GM12864 (cell line): ENCODE results near the gene CPM.

Experiments used
- DNase-seq: peaks from one replicate; pipeline ENCODE4 v3.0.0-alpha.2; 2011; ENCODE audit warnings: low read depth
- H3K4me3 ChIP-seq: 2 replicates; pipeline ENCODE4 v1.5.1; 2011; ENCODE audit warnings: mild to moderate bottlenecking, low read depth, low read length, control low read depth
- CTCF ChIP-seq: IDR thresholded peaks from 2 replicates; pipeline ENCODE4 v1.5.1; 2011; ENCODE audit warnings: low read depth, mild to moderate bottlenecking, moderate library complexity, low read length, control low read depth, inconsistent platforms; ENCODE audit errors: missing control alignments

Gene CPM

GRCh38 chr12:68932961-68933893 is at the start of gene CPM:
CPM (minus strand) TSS chr12:68933171; CDS start chr12:68932837, 334 bp downstream.
- DNase-seq: no peak
- TF ChIP-seq CTCF: no peak
- H3K4me3 ChIP-seq: peak within 1 kb of the TSS; percentile 62

- no peak for TF ChIP-seq CTCF
- no peak for DNase-seq
- no peak overlapping the region for H3K4me3 ChIP-seq
Observed at GRCh38 chr12:68981516-68981915, 48.5 kb upstream of the CPM start.

- no peak for DNase-seq
- H3K4me3 ChIP-seq: no peak overlapping the region
- no peak for TF ChIP-seq CTCF
Observed at GRCh38 chr12:68980476-68981212, 47.7 kb upstream of the CPM start.

GRCh38 chr12:68978678-68979077 is 45.7 kb upstream of the CPM start:
- no peak for TF ChIP-seq CTCF
- DNase-seq: no peak
- no peak overlapping the region for H3K4me3 ChIP-seq

GRCh38 chr12:68977909-68978610 is 45.1 kb upstream of the CPM start:
- no peak for DNase-seq
- TF ChIP-seq CTCF: no peak
- H3K4me3 ChIP-seq: no peak overlapping the region

- no peak overlapping the region for H3K4me3 ChIP-seq
- DNase-seq: no peak
- no peak for TF ChIP-seq CTCF
Observed at GRCh38 chr12:68977335-68977734, 44.4 kb upstream of the CPM start.
